Activated CD4-positive, alpha-beta memory T cell treated with anti-CD3 and anti-CD28 coated beads, Interleukin-2, amount 10 ng/mL, durations not matched to agents 7 days and 5 days (primary cell): ENCODE results near the gene GDPD1. TPM values are rescaled to one million over a fixed set of nuclear protein-coding genes. Genes with fewer than 3 reads are reported as not detected.
A peak's percentile ranks its signal among the peaks of the same experiment; 100 is the strongest.
"Not testable (repeated sequence)": the region's sequence is repeated elsewhere in the genome, so short reads cannot be mapped to it uniquely, and the experiment has no call there.

Experiments used
- CTCF ChIA-PET: fragments of 350-600 bp; sonication (Branson Sonifier 250); formaldehyde crosslinking; loops from one replicate; lab custom pipeline; 2021; ENCODE audit warnings: antibody characterized with exemption, inconsistent platforms; lab: Charles Lee
- POLR2A ChIA-PET: fragments of 350-600 bp; sonication (Branson Sonifier 250); formaldehyde crosslinking; loops from one replicate; lab custom pipeline; 2021; ENCODE audit warnings: antibody characterized with exemption; lab: Charles Lee
- DNase-seq: peaks from one replicate; pipeline ENCODE4 v3.0.0-alpha.2; 2020
- H3K27ac Mint-ChIP-seq: one replicate; pipeline ENCODE4 v1.8.0; 2021; ENCODE audit warnings: mild to moderate bottlenecking, mixed read lengths
- H3K27me3 Mint-ChIP-seq: one replicate; pipeline ENCODE4 v1.8.0; 2021; ENCODE audit warnings: mixed read lengths
- H3K36me3 Mint-ChIP-seq: one replicate; pipeline ENCODE4 v1.8.0; 2021; ENCODE audit warnings: low read depth, mixed read lengths
- H3K4me1 Mint-ChIP-seq: one replicate; pipeline ENCODE4 v1.8.0; 2021; ENCODE audit warnings: mixed read lengths
- H3K4me3 Mint-ChIP-seq: one replicate; pipeline ENCODE4 v1.8.0; 2021; ENCODE audit warnings: mild to moderate bottlenecking, mixed read lengths
- H3K9me3 Mint-ChIP-seq: one replicate; pipeline ENCODE4 v1.8.0; 2021; ENCODE audit warnings: mixed read lengths
- total RNA-seq, 2 experiments: library from RNA; stranded (reverse); gene quantifications; one replicate each; pipeline ENCODE4 v1.2.3, GENCODE V29; 2021

Gene GDPD1
- total RNA-seq, 2 experiments from 2014 or later, result 4.7 to 4.8 TPM

DNA sequence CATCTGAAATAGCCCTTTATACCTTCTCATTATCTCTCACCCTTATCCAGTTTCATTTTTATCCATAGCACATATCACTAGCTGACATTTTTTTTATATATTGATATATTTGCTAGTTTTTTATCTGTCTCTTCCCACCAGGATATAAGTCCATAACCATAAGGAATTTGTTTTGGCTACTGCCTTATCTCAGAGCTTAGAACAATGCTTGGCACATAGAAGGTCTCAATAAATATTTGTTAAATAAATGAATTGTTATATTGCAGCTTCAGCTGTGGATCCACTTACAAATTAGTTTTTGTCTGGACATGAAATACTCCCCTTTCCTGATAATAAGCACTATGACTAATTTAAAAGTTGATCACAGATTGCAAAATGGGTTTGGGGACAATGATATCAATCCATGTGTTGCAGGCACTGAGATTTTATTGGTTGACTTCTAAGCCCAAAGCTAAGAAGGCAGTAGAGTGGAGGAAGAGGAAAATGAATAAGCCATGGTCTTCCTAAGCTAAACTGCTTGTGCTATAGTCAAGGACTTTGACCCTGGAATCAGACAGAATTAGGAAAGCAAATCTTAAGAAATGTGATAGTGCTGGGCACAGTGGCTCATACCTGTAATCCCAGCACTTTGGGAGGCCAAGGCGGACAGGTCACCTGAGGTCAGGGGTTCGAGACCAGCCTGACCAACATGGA is 79.2 kb downstream of the GDPD1 start:
- H3K4me1 Mint-ChIP-seq, result no peaks in the 10 kb centered on the region
- H3K36me3 Mint-ChIP-seq, result no peaks in the 10 kb centered on the region
- no peaks in the 10 kb centered on the region for H3K9me3 Mint-ChIP-seq
- peaks cover 15% of the 10 kb centered on the region for H3K27me3 Mint-ChIP-seq
- no peak overlapping the region for H3K4me3 Mint-ChIP-seq
- DNase-seq, result no peak
- no peak overlapping the region for H3K27ac Mint-ChIP-seq
- POLR2A ChIA-PET, result no interaction called here
- CTCF ChIA-PET, result interaction anchor here (1.3 kb wide), 1 partner anchor 11 kb away, joined by 5 read pairs; no protein-coding TSS in a partner anchor

DNA sequence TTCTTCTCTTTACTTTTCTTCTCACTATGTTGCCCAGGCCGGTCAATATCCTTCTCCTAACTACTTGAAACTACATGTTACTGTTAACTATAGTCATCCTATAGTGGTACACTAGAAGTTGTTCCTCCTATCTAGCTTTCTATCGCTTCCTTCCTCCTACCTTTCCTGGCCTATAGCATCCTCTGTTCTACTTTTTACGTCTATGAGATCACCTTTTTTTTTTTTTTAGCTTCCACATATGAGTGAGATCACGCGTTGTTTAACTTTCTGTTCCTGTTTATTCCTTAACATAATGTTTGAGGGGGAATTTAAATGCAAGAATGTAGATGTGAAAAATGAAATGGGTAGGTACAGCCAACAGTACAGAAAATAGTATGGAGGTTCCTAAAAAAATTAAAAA is 80.6 kb downstream of the GDPD1 start:
- no peaks in the 10 kb centered on the region for H3K9me3 Mint-ChIP-seq
- DNase-seq, result no peak
- H3K36me3 Mint-ChIP-seq, result no peaks in the 10 kb centered on the region
- H3K4me1 Mint-ChIP-seq, result no peaks in the 10 kb centered on the region
- no peak overlapping the region for H3K27ac Mint-ChIP-seq
- H3K4me3 Mint-ChIP-seq, result no peak overlapping the region
- ChIA-PET POLR2A (no interaction called here), CTCF (interaction anchor here (0.7 kb wide), 1 partner anchor 613 kb away, joined by 3 read pairs; no protein-coding TSS in a partner anchor)
- H3K27me3 Mint-ChIP-seq, result peaks cover 17% of the 10 kb centered on the region

DNA sequence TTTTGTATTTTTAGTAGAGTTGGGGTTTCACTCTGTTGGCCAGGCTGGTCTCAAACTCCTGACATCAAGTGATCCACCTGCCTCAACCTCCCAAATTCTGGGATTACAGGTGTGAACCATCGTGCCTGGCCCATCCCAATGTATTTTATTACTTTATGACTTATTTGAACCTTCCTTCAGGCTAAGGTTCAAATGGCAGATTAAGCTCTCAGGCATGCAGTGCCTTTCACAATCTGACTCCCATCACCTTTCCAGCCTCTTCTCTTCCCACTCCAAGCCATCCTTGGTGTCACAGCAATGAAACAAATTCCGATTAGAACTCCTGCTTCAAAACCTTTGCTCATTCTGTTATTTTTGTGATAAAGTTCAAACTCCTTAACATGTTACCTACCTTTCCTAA is 84.5 kb downstream of the GDPD1 start:
- no peak for DNase-seq
- no peaks in the 10 kb centered on the region for H3K36me3 Mint-ChIP-seq
- H3K27ac Mint-ChIP-seq, result no peak overlapping the region
- no peaks in the 10 kb centered on the region for H3K9me3 Mint-ChIP-seq
- ChIA-PET CTCF (no interaction called here), POLR2A (no interaction called here)
- no peaks in the 10 kb centered on the region for H3K4me1 Mint-ChIP-seq
- H3K27me3 Mint-ChIP-seq, result peaks cover 17% of the 10 kb centered on the region
- H3K4me3 Mint-ChIP-seq, result no peak overlapping the region

DNA sequence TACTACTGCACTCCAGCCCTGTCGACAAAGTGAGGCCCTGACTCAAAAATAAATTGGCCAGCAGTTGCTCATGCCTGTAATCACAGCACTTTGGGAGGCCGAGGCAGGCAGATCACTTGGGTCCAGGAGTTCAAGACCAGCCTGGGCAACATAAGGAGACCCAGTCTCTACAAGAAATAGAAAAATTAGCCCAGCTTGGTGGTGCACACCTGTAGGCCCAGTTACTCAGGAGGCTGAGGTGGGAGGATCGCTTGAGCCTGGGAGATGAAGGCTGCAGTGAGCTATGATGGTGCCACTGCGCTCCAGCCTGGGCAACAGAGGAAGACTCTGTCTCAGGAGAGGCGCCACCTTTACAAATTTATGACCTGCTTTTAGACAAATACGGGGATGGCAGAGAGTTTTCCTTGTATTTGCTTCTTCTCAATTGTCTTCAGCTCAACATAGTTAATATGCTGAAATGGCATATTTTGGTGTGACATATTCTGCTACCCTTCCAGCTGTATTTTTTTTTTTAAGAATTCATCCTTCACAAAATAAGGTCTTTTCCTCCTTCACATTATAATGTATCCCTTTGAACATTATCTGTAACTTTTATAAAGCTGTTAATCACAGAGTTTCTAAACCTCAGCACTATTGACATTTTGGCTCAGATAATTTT is 90.1 kb downstream of the GDPD1 start:
- ChIA-PET POLR2A (interaction anchor here (0.9 to 1.7 kb wide), 5 partner anchors 105 to 309 kb away, joined by 3 to 7 read pairs (median 4); partner anchors contain the start of gene CLTC), CTCF (interaction anchor here (0.6 to 9.7 kb wide), 33 partner anchors 9 to 726 kb away, joined by 3 to 192 read pairs (median 4); partner anchors contain the start of gene CLTC)
- Mint-ChIP-seq H3K27me3 (peaks cover 1% of the 10 kb centered on the region), H3K4me1 (peaks cover 6% of the 10 kb centered on the region), H3K4me3 (no peak overlapping the region), H3K36me3 (no peaks in the 10 kb centered on the region), H3K27ac (no peak overlapping the region), H3K9me3 (no peaks in the 10 kb centered on the region)
- DNase-seq, result no peak

DNA sequence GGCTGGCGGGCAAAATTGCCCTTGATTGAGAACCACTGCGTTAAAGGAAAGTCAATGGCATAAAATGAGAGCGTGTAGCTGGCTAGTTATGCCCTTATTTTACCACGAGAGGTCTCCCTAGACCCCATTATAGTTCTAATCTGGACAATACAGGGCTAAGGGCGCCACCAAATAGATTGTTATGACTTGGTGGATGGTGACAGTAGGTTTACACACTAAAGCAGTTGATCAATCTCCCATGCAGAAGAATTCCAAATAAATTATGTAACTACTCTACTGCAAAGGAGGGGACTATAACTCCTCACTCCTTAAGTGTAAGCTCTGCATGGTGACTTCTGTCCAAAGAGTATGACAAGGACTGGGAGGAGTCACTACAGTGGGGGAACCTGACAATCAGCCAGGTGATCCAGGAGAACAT is 90.7 kb downstream of the GDPD1 start:
- peak; percentile 47 for DNase-seq
- Mint-ChIP-seq H3K27ac (no peak overlapping the region), H3K36me3 (no peaks in the 10 kb centered on the region), H3K27me3 (no peaks in the 10 kb centered on the region), H3K4me3 (no peak overlapping the region), H3K9me3 (no peaks in the 10 kb centered on the region), H3K4me1 (peaks cover 6% of the 10 kb centered on the region)
- ChIA-PET CTCF (interaction anchor here (0.6 to 9.7 kb wide), 31 partner anchors 9 to 726 kb away, joined by 3 to 192 read pairs (median 4); partner anchors contain the start of gene CLTC), POLR2A (interaction anchor here (0.9 to 1.7 kb wide), 5 partner anchors 105 to 308 kb away, joined by 3 to 7 read pairs (median 4); partner anchors contain the start of gene CLTC)

DNA sequence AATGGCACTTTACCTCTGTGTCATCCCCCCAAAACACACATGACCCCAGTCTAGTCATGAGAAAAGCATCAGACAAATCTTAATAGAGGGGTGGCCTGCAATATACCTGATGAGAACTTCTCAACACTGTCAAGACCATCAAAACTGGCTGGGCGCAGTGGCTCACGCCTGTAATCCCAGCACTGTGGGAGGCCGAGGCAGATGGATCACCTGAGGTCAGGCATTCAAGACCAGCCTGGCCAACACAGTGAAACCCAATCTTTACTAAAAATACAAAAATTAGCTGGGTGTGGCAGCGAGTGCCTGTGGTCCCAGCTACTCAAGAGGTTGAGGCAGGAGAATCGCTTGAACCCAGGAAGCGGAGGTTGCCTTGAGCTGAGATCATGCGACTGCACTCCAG is 91.2 kb downstream of the GDPD1 start:
- not testable (repeated sequence) for H3K9me3 Mint-ChIP-seq, H3K36me3 Mint-ChIP-seq, DNase-seq, H3K27me3 Mint-ChIP-seq, H3K4me3 Mint-ChIP-seq, H3K27ac Mint-ChIP-seq, H3K4me1 Mint-ChIP-seq
- CTCF ChIA-PET, result interaction anchor here (1.2 to 9.7 kb wide), 19 partner anchors 8 to 725 kb away, joined by 3 to 192 read pairs (median 5); partner anchors contain the start of gene CLTC
- POLR2A ChIA-PET, result interaction anchor here (0.9 to 1.9 kb wide), 6 partner anchors 104 to 308 kb away, joined by 3 to 7 read pairs (median 4); partner anchors contain the start of gene CLTC

DNA sequence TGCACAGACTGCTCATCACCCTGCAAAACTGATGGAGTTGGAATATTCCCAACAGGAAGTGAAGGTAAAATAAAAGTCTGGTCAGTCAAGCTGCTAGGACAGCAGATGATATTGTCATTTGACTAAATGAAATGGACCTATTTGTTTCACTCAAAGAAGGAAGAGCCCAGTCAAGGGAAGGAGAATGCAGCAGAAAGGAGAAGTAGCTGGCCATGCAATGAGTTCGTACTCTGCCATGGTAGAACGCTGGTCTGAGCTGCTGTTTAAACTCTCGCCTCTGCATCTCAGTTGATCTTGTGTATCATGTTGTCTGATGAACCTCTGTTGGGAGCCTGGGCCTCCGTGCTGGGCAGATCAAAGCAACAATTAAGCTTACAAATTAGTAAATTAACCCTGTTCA is 95.6 kb downstream of the GDPD1 start:
- POLR2A ChIA-PET, result interaction anchor here (1.2 to 1.9 kb wide), 2 partner anchors 111 to 126 kb away, joined by 3 to 7 read pairs; no protein-coding TSS in a partner anchor
- peaks cover 5% of the 10 kb centered on the region for H3K4me1 Mint-ChIP-seq
- no peaks in the 10 kb centered on the region for H3K36me3 Mint-ChIP-seq
- no peak for DNase-seq
- H3K4me3 Mint-ChIP-seq, result no peak overlapping the region
- H3K9me3 Mint-ChIP-seq, result no peaks in the 10 kb centered on the region
- CTCF ChIA-PET, result interaction anchor here (0.8 to 9.7 kb wide), 8 partner anchors 13 to 207 kb away, joined by 3 to 192 read pairs (median 4); partner anchors contain the start of gene GDPD1
- H3K27me3 Mint-ChIP-seq, result no peaks in the 10 kb centered on the region
- H3K27ac Mint-ChIP-seq, result no peak overlapping the region

Other genes with a start within 250 kb of the GDPD1 start
- 10 to 100 TPM; 23.7 to 24.5 TPM for gene TRIM37, start 113.6 kb upstream of the GDPD1 start, total RNA-seq
- 100 to 1,000 TPM in 1 of 2 experiments, 10 to 100 TPM in 1; 88.1 to 101 TPM for gene SKA2, start 65.3 kb upstream of the GDPD1 start, total RNA-seq
- 10 to 100 TPM; 68.2 to 70.6 TPM for gene PRR11, start 64.8 kb upstream of the GDPD1 start, total RNA-seq
- 10 to 100 TPM; 15.3 to 16.2 TPM for gene SMG8, start 10.5 kb upstream of the GDPD1 start, total RNA-seq
- gene YPEL2, start 111.1 kb downstream of the GDPD1 start, total RNA-seq, result 10 to 100 TPM; 17.1 to 18.4 TPM